ENCODE measurements around the gene CGA.

The CGA gene

DNA sequence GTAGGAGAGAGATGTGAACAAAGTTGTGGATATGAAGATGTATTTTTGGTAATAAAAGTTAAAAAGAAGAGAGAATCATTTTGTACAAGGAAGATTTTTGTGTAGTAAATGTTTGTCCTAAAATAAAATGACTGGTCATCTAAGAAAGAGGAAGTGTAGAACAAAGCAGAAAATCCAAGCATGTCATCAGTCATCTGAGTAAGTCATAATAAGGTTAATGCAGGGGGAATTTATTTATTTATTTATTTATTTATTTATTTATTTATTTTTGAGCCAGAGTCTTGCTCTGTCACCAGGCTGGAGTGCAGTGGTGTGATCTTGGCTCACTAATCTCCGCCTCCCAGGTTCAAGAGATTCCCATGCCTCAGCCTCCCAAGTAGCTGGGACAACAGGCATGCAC is 15.7 kb upstream of the CGA start (continued):
- TF ChIP-seq, protein P1, sequence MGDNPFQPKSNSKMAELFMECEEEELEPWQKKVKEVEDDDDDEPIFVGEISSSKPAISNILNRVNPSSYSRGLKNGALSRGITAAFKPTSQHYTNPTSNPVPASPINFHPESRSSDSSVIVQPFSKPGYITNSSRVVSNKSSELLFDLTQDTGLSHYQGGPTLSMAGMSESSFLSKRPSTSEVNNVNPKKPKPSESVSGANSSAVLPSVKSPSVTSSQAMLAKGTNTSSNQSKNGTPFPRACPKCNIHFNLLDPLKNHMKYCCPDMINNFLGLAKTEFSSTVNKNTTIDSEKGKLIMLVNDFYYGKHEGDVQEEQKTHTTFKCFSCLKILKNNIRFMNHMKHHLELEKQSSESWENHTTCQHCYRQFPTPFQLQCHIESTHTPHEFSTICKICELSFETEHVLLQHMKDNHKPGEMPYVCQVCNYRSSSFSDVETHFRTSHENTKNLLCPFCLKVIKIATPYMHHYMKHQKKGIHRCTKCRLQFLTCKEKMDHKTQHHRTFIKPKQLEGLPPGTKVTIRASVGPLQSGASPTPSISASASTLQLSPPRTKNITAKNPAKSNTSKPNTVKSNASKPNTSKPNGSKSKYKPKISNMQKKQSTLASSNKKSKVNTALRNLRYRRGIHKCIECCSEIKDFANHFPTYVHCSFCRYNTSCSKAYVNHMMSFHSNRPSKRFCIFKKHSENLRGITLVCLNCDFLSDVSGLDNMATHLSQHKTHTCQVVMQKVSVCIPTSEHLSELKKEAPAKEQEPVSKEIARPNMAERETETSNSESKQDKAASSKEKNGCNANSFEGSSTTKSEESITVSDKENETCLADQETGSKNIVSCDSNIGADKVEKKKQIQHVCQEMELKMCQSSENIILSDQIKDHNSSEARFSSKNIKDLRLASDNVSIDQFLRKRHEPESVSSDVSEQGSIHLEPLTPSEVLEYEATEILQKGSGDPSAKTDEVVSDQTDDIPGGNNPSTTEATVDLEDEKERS (tag by site-specific recombination; IDR thresholded peaks at IDR 0.05): no peak
- TF ChIP-seq ZBTB7A (tag by site-specific recombination; IDR thresholded peaks at IDR 0.05; ENCODE audit: low read depth) (no peak), ZFP37 (tag by site-specific recombination; IDR thresholded peaks at IDR 0.05) (no peak), TRIM28 (IDR thresholded peaks at IDR 0.05; ENCODE audit: borderline replicate concordance, low read length) (no peak), ZNF626 (tag by site-specific recombination; IDR thresholded peaks at IDR 0.05) (no peak), KLF1 (tag by site-specific recombination; IDR thresholded peaks at IDR 0.05) (no peak), ZNF366 (tag by site-specific recombination; conservative IDR thresholded peaks at IDR 0.05) (no peak), ZNF391 (tag by site-specific recombination; IDR thresholded peaks at IDR 0.05; ENCODE audit: borderline replicate concordance, low read depth) (no peak), SP2 (tag by site-specific recombination; IDR thresholded peaks at IDR 0.05) (no peak), ZNF777 (tag by site-specific recombination; IDR thresholded peaks at IDR 0.05; ENCODE audit: borderline replicate concordance) (no peak), GLIS2 (tag by site-specific recombination; IDR thresholded peaks at IDR 0.05) (no peak), ZNF140 (tag by site-specific recombination; IDR thresholded peaks at IDR 0.05) (peak; percentile 83; the same call in 1 of the 2 replicates), KLF9 (tag by site-specific recombination; IDR thresholded peaks at IDR 0.05; ENCODE audit: low read depth) (no peak), ZNF48 (tag by site-specific recombination; IDR thresholded peaks at IDR 0.05) (no peak), FEZF1 (tag by site-specific recombination; IDR thresholded peaks at IDR 0.05) (no peak), KLF16 (tag by site-specific recombination; IDR thresholded peaks at IDR 0.05) (no peak), ZNF654 (tag by site-specific recombination; IDR thresholded peaks at IDR 0.05; ENCODE audit: low read depth) (peak; percentile 34), ZNF548 (tag by site-specific recombination; IDR thresholded peaks at IDR 0.05) (no peak), ZNF138 (tag by site-specific recombination; IDR thresholded peaks at IDR 0.05; ENCODE audit: borderline replicate concordance) (no peak), ZNF19 (tag by site-specific recombination; IDR thresholded peaks at IDR 0.05; ENCODE audit: low read depth) (0 out of 2 replicates have a peak, but pooled peaks have one; percentile 15), ZNF623 (tag by site-specific recombination; IDR thresholded peaks at IDR 0.05) (peak; percentile 53), ZIC2 (tag by site-specific recombination; IDR thresholded peaks at IDR 0.05) (no peak), ZNF174 (tag by site-specific recombination; IDR thresholded peaks at IDR 0.05) (no peak), SCRT2 (tag by site-specific recombination; IDR thresholded peaks at IDR 0.05) (no peak), ZNF133 (tag by site-specific recombination; IDR thresholded peaks at IDR 0.05) (no peak)
- TF ChIP-seq, protein P2, sequence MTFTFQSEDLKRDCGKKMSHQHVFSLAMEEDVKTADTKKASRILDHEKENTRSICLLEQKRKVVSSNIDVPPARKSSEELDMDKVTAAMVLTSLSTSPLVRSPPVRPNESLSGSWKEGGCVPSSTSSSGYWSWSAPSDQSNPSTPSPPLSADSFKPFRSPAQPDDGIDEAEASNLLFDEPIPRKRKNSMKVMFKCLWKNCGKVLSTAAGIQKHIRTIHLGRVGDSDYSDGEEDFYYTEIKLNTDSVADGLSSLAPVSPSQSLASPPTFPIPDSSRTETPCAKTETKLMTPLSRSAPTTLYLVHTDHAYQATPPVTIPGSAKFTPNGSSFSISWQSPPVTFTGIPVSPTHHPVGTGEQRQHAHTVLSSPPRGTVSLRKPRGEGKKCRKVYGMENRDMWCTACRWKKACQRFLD (tag by site-specific recombination; IDR thresholded peaks at IDR 0.05): no peak
- TF ChIP-seq, protein P3, sequence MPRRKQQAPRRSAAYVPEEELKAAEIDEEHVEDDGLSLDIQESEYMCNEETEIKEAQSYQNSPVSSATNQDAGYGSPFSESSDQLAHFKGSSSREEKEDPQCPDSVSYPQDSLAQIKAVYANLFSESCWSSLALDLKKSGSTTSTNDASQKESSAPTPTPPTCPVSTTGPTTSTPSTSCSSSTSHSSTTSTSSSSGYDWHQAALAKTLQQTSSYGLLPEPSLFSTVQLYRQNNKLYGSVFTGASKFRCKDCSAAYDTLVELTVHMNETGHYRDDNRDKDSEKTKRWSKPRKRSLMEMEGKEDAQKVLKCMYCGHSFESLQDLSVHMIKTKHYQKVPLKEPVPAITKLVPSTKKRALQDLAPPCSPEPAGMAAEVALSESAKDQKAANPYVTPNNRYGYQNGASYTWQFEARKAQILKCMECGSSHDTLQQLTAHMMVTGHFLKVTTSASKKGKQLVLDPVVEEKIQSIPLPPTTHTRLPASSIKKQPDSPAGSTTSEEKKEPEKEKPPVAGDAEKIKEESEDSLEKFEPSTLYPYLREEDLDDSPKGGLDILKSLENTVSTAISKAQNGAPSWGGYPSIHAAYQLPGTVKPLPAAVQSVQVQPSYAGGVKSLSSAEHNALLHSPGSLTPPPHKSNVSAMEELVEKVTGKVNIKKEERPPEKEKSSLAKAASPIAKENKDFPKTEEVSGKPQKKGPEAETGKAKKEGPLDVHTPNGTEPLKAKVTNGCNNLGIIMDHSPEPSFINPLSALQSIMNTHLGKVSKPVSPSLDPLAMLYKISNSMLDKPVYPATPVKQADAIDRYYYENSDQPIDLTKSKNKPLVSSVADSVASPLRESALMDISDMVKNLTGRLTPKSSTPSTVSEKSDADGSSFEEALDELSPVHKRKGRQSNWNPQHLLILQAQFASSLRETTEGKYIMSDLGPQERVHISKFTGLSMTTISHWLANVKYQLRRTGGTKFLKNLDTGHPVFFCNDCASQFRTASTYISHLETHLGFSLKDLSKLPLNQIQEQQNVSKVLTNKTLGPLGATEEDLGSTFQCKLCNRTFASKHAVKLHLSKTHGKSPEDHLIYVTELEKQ (tag by site-specific recombination; IDR thresholded peaks at IDR 0.05; ENCODE audit: borderline replicate concordance): no peak
- TF ChIP-seq, protein P4, sequence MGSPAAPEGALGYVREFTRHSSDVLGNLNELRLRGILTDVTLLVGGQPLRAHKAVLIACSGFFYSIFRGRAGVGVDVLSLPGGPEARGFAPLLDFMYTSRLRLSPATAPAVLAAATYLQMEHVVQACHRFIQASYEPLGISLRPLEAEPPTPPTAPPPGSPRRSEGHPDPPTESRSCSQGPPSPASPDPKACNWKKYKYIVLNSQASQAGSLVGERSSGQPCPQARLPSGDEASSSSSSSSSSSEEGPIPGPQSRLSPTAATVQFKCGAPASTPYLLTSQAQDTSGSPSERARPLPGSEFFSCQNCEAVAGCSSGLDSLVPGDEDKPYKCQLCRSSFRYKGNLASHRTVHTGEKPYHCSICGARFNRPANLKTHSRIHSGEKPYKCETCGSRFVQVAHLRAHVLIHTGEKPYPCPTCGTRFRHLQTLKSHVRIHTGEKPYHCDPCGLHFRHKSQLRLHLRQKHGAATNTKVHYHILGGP (tag by site-specific recombination; IDR thresholded peaks at IDR 0.05): no peak
- TF ChIP-seq, protein P5, sequence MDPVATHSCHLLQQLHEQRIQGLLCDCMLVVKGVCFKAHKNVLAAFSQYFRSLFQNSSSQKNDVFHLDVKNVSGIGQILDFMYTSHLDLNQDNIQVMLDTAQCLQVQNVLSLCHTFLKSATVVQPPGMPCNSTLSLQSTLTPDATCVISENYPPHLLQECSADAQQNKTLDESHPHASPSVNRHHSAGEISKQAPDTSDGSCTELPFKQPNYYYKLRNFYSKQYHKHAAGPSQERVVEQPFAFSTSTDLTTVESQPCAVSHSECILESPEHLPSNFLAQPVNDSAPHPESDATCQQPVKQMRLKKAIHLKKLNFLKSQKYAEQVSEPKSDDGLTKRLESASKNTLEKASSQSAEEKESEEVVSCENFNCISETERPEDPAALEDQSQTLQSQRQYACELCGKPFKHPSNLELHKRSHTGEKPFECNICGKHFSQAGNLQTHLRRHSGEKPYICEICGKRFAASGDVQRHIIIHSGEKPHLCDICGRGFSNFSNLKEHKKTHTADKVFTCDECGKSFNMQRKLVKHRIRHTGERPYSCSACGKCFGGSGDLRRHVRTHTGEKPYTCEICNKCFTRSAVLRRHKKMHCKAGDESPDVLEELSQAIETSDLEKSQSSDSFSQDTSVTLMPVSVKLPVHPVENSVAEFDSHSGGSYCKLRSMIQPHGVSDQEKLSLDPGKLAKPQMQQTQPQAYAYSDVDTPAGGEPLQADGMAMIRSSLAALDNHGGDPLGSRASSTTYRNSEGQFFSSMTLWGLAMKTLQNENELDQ (tag by site-specific recombination; IDR thresholded peaks at IDR 0.05; ENCODE audit: low read depth): no peak
- TF ChIP-seq, protein P6, sequence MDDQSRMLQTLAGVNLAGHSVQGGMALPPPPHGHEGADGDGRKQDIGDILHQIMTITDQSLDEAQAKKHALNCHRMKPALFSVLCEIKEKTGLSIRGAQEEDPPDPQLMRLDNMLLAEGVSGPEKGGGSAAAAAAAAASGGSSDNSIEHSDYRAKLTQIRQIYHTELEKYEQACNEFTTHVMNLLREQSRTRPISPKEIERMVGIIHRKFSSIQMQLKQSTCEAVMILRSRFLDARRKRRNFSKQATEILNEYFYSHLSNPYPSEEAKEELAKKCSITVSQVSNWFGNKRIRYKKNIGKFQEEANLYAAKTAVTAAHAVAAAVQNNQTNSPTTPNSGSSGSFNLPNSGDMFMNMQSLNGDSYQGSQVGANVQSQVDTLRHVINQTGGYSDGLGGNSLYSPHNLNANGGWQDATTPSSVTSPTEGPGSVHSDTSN (CRISPR knock-in tag; IDR thresholded peaks at IDR 0.05): no peak
